Epithelial cell of esophagus (primary cell): Measurements from ENCODE around the gene GON4L.

Experiments
- DNase-seq: peaks from one replicate; pipeline ENCODE4 v3.0.0; 2010; ENCODE audit warnings: low read depth
- H3K4me3 ChIP-seq: 2 replicates; pipeline ENCODE4 v1.5.1; 2011; ENCODE audit warnings: mild to moderate bottlenecking, low read length, control low read depth
- CTCF ChIP-seq: IDR thresholded peaks from 2 replicates; pipeline ENCODE4 v1.5.1; 2011; ENCODE audit warnings: low read depth, mild to moderate bottlenecking, low read length, control low read depth, inconsistent platforms; ENCODE audit not compliant: insufficient read depth; ENCODE audit errors: missing control alignments

Gene GON4L

DNA sequence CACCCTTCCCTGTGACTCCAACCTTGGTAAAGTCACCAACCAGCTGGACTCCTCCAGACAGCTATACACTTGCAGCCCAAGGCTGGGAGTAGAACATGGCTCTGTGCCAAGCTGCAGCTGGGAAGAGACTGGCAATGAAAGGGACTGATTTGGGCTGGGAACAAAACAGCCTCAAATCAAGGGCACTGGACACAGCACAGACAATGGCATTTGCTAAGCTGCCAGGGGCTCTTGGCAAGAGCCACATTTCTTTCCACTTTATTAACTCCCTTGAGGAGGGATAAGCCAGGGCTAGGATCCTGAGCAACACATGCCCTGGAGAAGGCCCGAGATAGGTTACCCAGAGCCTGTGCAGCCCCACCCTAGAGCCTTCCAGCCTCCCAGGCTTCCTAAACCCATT is 14.4 kb upstream of the GON4L start:
- H3K4me3 ChIP-seq: no peak overlapping the region
- no peak for TF ChIP-seq CTCF
- peak; percentile 19 for DNase-seq

- no peak overlapping the region for H3K4me3 ChIP-seq
- DNase-seq: no peak
- no peak for TF ChIP-seq CTCF
These were observed 10.8 kb upstream of the GON4L start for GRCh38 chr1:155867766-155868165.

DNA sequence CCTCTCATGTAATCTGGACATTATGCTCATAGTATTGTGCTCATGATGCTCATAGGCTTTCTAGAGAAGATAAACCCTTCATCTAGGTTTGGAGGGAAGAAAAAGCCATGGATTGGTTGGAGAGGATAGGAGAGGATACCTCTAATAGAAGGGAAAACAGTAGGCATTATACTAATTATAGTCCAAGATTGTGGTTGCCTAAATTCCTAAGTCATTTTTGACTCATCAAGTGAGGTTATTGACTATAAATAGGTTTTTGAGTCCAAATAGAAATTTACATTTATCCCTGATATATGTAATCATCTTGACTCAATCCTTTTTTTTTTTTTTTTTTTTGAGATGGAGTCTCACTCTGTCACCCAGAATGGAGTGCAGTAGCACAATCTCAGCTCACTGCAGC is 7.4 kb upstream of the GON4L start:
- DNase-seq: peak; percentile 20
- H3K4me3 ChIP-seq: no peak overlapping the region
- no peak for TF ChIP-seq CTCF

DNA sequence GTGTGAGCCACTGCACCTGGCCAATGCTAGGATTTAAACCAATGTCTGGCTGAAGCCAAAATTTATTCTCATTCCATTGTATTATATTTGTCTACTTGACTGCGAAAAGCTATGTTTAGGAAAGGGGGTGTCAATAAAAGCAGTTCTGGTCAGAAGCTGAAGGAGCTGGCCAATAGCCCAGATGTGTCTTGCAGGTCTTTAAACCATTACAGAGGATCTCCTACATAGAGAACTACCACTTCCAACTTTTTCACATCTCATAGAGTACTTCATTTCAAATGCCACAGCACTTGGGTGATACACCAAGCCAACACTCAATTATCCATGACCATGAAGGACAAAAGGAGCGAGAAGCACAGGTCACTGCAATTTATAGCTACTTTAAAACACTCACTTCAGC is 4.9 kb upstream of the GON4L start:
- DNase-seq: no peak
- H3K4me3 ChIP-seq: no peak overlapping the region
- TF ChIP-seq CTCF: no peak

DNA sequence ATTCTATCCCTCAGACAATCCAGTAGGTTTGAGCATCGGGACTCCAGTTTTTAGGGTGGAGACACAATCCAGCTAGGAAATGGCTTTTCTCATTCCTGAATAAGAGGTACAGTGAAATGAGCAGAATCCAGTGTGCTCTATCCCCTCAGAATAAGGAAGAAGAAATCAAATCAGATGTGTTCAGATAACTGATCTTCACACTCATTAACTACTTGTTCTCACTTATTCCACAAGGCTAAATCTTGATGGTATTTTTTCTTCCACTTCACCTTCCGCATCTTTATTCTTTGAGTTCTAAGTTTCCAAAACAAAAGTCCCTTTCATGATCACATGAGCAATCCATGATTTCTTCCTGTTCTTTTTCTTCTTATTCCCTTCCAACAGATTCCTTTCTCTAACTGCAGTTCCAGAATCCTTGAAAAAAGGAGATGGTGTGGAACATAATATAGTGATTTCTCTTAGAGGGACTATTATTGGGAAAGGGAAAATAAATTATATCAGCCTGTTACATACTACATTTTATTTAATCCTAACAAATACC is 4.0 kb upstream of the GON4L start:
- no peak overlapping the region for H3K4me3 ChIP-seq
- DNase-seq: no peak
- no peak for TF ChIP-seq CTCF

DNA sequence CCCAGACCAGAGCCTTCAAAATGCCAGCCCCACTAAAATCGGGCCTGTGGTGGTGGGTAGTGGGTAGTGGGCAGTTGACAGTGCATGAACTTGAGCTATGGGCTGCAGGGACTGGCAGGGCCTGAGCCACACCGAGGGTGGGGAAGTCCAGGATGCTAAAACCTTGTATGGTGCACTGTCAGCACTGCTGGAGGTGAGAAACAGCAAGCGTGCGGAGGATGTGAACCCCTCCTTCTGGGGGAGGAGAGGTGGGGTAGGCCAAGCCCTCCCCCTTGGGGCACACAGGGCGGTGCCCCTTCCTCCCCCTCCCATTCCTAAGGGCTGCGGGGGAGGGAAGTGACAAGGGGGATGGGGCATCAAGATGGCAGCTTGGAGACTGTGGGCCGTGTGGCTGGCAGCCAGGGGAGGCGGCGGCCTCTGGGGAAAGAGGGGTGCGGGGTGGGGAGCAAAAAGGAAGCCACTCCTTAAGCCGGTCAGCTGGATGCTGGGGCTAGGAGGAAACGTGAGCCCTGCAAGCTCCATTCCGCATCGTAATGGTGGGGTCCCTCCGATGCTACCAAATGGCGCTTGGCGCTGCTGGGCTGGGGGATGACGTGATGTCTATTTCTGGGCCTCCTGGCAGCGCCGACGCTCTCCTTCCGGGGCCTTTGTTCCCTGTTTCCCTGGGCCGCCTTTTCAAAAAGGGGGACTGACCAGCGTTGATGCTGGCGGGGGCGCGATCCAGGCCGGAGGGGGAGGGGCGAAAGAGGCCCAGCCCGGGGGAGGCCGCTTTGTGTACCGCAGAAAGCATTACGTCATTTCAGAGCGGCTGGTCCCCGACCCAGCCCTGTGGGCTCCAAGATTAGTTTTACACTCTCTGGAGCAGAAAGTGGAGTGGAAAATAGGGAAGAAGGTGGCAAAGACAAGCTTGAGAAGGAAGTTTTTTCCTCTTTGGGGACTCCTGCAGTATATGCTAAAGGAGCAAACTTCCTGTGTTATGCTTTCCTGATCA is 3.2 kb upstream of the GON4L start:
- DNase-seq: no peak
- H3K4me3 ChIP-seq: no peak overlapping the region
- no peak for TF ChIP-seq CTCF
